HG02571 (cell line): ENCODE data around the gene OR2A14.
"Not testable (repeated sequence)": the region's sequence is repeated elsewhere in the genome, so short reads cannot be mapped to it uniquely, and the experiment has no call there.

ENCODE experiments used
- ATAC-seq: cut with Tn5 transposase; IDR thresholded peaks from one replicate; pipeline ENCODE4 v1.9.1; 2021; ENCODE audit warnings: mild to moderate bottlenecking, moderate library complexity; ENCODE audit not compliant: unreplicated experiment

The OR2A14 gene, protein sequence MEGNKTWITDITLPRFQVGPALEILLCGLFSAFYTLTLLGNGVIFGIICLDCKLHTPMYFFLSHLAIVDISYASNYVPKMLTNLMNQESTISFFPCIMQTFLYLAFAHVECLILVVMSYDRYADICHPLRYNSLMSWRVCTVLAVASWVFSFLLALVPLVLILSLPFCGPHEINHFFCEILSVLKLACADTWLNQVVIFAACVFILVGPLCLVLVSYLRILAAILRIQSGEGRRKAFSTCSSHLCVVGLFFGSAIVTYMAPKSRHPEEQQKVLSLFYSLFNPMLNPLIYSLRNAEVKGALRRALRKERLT

DNA sequence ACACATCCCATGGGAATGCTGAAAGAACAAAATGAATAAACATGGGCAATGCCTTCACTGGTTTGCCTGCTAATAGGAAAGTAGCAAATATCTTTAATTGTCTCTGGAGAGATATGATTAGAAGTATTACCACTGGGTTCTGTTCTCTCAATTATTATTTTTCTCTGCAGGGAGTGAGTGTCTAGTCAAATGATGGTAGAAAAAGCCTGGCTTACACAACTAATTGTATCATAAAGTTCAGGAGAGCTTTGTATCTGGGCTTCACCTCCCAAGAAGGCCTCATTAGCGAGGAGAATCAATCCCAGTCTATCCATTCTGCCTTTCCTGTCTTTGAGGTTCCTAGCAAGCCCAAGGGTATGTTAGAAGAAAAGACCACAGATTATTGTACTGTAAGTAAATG, at the start of gene OR2A14:
TSS of gene OR2A14 (plus strand) at position 301 of the 400 bp plus-strand sequence. CDS start 5,937 bp downstream, outside the sequence.
- no peak for ATAC-seq

DNA sequence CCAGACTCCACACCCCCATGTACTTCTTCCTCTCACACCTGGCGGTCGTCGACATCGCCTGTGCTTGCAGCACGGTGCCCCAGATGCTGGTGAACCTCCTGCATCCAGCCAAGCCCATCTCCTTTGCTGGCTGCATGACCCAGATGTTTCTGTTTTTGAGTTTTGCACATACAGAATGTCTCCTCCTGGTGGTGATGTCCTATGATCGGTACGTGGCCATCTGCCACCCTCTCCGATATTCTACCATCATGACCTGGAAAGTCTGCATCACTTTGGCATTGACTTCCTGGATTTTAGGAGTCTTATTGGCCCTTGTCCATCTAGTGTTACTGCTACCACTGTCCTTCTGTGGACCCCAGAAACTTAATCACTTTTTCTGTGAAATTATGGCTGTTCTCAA, 48.6 kb upstream of the OR2A14 start:
- ATAC-seq: no peak

DNA sequence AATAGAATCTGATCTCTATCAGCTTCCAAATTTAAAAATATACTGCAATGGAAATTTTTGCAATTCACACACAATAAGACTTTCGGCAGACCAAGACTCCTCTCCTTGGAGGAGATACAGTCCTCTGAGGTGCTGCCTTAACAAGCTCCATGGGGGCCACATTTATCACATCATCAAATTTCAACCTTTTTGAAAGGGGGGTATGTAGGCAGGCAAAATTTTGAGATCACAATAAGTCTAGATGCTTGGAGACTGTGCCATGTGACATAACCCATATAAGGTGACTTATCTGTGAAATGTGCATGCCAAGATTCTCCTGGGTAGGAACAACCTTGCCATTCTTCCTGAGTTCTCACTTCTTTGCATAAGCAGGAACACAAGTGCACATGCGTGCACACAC, 37.0 kb upstream of the OR2A14 start, which contains the start of gene OR2A12:
TSS of gene OR2A12 (plus strand) at position 301 of the 400 bp plus-strand sequence. CDS start 8,830 bp downstream, outside the sequence.
- no peak for ATAC-seq

DNA sequence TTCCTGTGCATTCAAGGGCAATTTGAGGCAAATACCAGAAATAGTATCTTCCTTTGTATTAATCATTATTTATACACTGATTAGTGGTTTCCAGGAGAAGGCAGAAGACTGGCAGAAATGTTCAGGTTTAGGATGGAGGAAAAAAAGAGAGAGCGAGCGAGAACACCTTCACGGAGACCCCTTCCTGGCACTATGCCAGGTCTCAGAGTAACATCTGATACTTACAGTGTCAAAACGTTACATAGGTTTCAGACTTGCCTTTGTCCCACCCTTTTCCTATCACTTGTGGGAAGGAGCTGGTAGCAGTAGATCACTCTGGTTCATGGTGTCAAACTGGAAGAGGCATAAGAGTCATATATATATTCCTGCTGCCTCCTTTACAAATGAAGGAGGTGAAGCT, 36.2 kb upstream of the OR2A14 start:
- ATAC-seq: no peak

DNA sequence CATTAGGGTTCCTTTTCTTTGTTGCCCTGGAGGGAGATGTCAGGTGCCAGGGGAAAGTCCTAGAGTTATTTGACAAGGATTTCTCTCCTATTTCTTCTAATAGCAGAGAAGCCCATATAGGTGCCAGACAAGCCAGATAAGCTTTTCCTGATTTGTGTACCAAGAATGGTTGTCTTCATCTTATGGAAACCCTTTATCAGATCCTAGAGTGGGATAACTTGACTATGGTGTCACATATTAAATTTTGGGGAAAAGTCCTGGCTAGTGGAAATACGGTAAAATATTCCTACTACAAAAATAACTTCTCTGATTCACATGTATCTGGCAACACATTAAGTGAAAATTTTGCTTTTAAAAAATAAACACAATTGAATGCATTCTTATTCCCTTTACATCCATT, 35.7 kb upstream of the OR2A14 start:
- ATAC-seq: no peak

DNA sequence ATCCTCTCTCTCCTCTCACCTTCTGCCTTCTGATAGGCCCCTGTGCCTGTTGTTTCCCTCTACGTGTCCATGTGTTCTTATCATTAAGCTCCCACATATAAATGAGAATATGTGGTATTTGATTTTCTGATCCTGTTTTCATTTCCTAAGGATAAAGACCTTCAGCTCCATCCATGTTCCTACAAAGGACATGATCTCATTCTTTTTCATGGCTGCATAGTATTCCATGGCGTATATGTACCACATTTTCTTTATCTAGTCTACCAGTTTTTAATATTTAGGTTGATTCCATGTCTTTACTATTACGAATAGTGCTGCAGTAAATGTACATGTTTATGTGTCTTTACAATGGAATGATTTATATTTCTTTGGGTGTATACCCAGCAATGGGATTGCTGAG, 32.3 kb upstream of the OR2A14 start:
- ATAC-seq: no peak

DNA sequence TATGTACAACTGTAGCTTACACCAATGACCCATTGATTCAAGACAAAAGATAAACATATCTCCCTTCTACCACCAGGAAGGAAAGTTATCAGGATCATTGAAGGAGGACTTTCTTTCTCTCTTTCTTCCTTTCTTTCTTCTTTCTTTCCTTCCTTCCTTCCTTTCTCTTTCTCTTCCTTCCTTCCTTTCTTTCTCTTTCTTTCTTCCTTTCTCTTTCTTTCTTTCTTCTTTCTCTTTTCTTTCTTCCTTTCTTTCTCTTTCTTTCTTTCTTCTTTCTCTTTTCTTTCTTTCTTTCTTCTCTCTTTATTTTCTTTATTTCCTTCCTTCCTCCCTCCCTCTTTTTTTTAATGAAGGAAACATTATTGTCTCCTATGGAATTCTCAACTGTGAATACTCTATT, 24.2 kb upstream of the OR2A14 start:
- ATAC-seq: no peak

DNA sequence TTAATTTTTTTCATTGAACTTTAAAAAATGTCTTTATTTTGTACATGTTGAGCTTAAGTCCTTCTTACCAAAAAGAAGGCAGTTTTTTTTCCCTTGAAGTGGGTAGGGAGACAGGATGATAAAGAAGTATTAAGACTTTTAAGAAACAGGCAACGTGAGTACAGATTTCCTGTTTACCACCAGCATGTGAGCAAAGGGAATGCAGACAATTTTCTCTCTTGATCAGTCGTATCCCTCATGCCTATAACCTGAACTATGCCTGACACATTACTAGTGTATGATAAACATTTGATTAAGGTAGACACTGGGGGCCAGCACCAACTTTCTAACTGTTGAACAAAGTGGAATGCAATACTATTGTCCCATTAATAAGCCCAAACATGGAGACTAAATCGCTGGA, 22.4 kb upstream of the OR2A14 start:
- ATAC-seq: no peak

DNA sequence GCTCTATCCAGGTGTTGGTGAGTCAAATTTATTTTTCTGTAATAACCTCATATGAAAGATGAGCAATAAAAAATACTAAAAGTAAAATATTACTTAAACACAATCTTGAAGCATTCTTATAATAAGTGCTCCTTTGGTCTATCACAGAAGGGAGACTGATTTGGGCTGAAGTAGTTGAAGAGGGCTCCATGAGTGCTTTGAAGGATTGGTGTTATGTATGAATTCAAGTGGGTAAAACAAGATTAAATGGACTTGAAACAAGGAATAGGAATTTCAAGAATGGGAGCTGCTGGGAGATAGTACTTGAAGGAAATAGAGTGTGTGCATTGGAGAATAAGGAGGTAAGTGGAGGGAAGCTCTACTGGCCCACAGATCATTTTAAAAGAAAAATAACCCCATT, 20.9 kb upstream of the OR2A14 start:
- ATAC-seq: no peak

DNA sequence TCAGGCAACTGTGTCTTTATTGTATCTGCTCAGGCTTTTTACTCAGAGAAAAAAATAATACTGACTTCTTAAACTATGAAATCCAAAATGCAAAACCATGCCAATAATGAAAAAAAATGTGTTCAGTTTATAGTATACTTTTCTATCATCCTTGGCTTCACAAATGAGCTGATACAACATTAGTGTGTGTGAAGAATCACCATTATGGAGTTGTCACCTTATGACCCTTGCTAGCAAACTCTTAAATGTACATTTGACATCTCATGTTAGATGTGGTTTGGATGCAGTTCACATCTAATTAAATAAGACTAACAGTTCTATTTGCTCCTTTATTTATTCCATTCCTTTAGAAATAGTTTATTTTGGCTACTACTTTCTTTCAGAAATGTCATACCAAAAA, 17.8 kb upstream of the OR2A14 start:
- no peak for ATAC-seq

DNA sequence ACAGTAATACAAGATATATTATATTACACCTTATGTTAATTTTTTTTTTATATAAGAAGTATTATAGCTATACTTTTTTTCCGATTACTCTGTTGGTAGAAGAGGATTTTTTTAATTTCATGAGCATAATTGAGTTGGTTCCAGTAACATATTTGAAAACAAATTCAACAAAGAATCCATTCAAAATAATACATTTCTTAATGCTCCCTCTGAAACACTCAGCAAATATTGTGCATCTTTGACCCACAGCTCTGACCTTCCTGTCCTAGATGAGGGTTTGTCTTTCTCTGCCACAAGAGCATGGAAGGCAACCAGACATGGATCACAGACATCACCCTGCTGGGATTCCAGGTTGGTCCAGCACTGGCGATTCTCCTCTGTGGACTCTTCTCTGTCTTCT, 13.7 kb upstream of the OR2A14 start, which contains the start of gene OR2A2:
TSS of gene OR2A2 (plus strand) at position 301 of the 400 bp plus-strand sequence. CDS start at position 301, 0 bp downstream.
- ATAC-seq: no peak

DNA sequence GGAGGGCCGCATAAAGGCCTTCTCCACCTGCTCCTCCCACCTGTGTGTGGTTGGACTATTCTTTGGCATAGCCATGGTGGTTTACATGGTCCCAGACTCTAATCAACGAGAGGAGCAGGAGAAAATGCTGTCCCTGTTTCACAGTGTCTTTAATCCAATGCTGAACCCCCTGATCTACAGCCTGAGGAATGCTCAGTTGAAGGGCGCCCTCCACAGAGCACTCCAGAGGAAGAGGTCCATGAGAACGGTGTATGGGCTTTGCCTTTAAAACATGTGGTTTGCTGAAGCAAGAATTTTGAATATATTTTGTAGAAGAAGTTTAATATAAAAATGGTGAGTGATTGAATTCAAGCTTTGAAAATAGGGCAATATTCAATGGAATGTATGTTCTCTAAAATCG, 12.7 kb upstream of the OR2A14 start:
- no peak for ATAC-seq

DNA sequence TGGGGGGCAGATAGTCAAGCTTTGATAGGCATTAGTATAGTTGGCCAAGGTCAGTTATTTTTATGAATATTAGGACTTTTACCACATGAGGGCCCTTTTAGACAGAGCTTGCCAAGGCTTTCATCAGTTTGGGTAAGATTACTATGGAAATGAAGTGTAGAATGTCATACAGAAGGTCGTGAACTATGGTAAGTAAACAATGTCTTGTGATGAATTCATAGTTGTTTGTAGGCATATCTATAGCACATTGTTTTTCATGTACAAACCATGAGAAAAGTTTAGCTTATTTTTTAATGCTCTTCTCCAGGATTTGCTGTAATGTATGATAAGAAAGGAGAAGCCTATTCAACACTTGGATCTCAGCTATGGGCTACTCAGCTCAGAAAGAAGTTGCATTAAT, 9.3 kb upstream of the OR2A14 start:
- ATAC-seq: no peak

DNA sequence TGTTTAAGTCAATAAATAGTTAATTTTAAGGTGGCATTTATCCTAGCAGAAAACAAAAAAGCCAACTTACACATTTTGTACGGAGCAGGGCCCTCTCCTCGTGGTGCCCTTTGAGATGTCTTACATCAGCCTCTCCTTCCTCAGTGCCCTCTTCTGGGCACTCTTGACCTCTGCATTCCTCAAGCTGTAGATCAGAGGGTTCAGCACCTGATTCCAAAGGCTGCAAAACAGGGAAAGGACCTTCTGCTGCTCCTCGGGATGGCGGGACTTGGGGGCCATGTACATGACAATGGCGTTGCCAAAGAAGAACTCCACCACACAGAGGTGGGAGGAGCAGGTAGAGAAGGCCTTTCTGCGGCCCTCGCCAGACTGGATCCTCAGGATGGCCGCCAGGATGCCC, 4.6 kb upstream of the OR2A14 start:
- ATAC-seq: no peak

DNA sequence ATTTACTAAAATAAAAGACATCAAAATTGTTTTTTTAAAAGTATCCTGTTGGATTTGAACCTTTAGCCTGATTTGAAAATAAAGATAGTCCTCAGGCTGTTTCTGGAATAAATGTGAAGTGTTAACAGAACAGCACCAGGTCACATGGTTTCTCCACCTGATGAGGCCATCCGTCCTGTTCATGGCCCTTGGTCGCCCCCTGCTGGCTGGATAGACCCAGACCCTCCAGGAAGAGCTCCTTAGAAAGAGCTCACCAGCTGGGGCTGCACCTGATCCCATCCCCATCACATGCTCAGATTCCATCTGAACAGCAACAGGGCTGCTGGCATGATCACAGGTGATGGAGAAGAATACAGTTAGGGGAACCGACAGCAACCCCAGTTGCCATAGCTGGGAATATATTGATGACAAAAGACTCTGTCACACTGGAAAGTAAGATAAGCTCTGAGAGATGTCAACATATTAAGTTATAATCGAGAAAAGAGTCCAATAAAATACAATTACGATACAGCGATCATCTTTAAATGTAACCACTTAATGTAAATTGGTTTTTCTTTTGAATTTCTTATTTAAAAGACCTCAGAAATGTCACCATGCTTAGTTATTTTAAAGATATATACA, 4.8 kb downstream of the OR2A14 start:
- ATAC-seq: peak; percentile 100

DNA sequence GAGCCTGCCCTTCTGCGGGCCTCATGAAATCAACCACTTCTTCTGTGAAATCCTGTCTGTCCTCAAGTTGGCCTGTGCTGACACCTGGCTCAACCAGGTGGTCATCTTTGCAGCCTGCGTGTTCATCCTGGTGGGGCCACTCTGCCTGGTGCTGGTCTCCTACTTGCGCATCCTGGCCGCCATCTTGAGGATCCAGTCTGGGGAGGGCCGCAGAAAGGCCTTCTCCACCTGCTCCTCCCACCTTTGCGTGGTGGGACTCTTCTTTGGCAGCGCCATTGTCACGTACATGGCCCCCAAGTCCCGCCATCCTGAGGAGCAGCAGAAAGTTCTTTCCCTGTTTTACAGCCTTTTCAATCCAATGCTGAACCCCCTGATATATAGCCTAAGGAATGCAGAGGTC, 6.6 kb downstream of the OR2A14 start:
- not testable (repeated sequence) for ATAC-seq

DNA sequence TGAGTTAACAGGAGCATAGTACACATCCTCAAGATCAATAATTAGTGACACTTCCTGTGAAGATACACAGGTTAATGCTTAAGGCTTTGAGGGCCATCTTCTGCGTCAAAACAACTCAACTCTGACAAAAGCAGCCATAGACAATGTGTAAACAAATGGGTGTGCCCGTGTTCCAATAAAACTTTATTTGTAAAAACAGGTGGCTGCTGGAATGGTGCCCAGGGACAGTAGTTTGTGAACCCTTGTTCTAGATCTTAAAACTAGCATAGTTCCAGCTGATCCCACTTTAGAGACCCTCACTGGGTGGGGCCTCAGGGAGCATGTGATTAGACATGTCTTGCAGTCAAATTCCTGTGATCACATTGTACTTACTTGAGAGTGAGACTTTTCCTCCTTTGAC, 7.8 kb downstream of the OR2A14 start:
- ATAC-seq: no peak

DNA sequence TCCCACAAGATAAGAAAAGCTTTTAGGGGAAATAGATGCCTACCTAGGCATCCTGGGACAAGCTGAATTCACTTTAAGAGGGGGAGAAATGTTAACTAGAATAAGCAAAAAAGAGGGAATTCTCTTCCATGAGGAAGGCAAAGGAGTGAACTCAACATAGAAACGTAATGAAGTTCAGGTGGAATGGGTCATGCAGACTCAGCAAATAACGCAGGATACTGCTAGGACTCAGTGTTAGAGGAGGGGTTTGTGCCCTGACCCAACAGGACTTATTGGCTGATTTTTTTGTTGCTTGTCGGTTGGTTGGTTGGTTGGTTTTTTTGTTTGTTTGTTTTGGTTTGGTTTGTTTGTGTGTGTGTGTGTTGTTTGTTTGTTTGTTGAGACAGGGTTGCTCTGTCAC, 9.3 kb downstream of the OR2A14 start:
- ATAC-seq: no peak

DNA sequence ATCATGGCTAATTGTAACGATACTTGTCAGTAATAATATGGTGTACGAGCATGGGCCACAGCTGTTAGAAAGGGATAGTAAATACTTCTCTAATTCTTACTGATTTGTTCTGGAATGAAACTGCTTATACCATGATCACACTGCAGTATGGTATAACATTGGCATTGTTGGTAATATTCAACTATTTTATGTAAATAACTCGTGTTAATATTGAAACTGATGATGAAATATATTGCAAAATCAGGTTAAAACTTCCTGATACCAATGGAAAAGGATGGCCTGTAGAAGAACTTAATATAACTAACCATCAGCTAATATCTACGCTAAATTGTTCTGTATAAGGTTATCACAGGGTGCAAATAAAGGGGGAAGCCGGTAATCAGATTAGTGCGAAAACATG, 10.3 kb downstream of the OR2A14 start:
- ATAC-seq: no peak

DNA sequence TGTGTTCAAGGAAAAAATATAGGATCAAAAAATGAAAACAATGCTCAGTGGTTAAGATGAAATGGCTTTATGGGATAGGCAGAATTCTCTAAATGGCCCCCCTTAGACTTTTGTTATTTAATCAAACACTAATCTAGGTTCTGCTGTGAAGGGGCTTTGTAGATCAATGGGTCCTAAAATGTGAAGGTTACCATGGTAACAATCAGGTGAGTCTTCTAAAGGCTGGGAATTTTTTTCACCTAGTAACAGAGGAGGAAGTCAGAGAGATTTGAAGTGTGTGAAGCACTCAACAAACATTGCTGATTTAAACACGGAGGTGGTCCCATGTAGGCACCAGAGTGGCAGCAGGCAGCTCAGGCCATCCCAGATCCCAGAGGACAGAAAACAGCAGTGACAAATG, 11.1 kb downstream of the OR2A14 start:
- no peak for ATAC-seq

DNA sequence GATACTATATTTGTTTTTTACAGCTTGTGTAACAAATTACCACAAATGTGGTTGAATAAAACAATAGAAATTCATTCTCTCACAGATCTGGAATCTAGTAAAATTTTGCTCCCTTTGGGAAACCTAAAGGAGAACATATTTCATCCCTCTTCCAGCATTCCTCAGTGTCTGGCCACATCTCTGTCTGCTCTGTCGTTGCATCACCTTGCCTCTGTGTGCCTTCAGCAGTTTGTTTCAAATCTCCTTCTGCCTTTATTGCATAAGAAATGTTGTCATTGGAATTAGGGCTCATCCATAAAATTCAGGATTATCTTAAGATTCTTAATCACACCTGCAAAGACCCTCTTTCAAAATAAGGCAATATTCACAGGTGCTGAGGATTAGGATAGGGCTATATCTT, 14.5 kb downstream of the OR2A14 start:
- ATAC-seq: no peak

DNA sequence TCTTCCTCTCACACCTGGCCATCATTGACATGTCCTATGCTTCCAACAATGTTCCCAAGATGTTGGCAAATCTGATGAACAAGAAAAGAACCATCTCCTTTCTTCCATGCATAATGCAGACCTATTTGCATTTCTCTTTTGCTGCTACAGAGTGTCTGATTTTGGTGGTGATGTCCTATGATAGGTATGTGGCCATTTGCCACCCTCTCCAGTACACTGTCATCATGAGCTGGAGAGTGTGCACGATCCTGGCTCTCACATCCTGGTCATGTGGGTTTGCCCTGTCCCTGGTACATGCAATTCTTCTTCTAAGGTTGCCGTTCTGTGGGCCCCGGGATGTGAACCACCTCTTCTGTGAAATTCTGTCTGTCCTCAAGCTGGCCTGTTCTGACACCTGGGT, 19.2 kb downstream of the OR2A14 start:
- ATAC-seq: no peak

DNA sequence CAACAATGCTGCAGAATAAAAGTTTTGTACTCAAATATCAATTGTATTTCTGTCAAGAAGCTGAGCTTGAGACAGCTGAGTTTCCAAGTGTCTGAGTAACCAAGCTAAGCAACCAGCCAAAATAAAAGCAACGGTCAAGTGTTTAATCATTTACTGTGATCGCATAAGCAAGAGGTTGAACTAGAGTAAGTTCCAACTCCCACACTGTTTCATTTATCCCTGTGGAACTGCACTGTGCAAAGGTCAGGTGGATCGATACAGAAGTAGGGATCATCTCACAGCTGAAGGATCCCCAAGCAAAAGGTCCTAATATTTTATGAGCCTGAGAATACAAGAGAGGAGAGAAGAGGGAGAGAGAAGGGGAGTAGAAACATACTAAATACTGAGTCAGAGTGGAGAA, 21.4 kb downstream of the OR2A14 start:
- ATAC-seq: no peak
